CD4-positive, alpha-beta T cell treated with Interleukin-15 for 1 hour (primary cell): ENCODE data around the gene PPIB.

ENCODE experiments used
- DNase-seq: peaks from one replicate; pipeline ENCODE4 v3.0.0-alpha.2; 2020

The PPIB gene

DNA sequence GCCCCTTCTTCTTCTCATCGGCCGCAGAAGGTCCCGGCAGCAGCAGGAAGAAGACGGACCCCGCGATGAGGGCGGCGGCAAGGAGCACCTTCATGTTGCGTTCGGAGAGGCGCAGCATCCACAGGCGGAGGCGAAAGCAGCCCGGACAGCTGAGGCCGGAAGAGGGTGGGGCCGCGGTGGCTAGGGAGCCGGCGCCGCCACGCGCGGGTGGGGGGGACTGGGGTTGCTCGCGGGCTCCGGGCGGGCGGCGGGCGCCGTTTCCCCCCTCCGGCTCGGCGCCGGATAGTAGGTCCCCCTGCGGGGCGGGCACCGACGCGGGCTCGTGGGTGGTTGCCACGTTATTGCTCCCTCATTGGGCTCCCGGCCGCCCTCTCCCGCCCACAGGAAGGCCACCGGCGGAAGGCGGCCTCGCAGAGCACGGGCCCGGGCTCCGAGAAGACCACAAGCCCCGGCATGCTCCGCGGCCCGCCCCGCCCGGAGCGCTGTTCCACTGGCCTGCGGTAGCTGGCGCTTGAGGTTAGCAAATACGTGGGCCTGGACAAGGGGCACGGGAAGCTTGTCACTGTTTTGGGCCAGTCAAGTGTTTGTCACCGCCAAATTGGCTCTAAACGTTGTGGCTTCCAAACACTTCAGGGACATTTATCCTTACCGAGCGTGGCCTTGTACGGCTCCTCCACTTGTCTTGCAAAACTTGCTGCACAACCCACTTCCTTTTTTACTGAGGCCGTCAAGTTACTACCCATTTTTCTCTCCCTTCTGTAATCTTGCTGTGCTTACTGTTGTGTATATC lies at the start of gene PPIB:
TSS of gene PPIB (minus strand) at position 154 of the 790 bp plus-strand sequence. CDS start at position 118, 36 bp downstream.
- DNase-seq: peak; percentile 97

- DNase-seq: no peak
These were observed 48.9 kb upstream of the PPIB start for GRCh38 chr15:64211696-64212095.

GRCh38 chr15:64210371-64210770 lies 47.5 kb upstream of the PPIB start:
- no peak for DNase-seq

DNA sequence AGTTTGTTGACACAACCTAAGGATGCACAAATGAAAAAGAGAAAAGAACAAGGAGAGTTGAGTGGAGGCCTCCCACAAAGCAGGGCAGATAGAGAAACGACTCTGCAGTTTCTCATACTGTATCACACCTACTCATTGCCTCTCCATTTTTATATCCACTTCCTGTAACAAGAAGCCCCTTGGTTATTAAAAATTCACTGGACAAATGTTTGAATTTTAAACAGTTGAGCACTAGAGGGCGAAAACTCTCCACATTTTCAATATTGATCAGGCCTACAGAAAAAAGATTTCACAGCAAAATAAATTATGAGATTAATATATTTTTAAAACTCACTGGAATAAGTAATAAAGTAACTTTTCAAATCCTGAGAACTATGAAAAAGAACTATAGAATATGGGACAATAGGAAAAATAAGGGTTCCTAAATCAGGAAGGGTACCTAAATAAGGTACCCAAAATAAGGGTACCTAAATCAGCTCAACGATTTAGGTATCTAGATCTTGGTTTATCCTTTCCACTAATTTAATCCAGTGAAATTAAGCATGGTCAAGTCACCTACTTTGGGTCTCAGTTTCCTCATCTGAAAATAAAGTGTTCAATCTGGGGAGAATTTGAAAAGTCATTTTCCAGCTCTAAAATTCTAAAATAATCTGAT lies 47.0 kb upstream of the PPIB start:
- DNase-seq: no peak

DNA sequence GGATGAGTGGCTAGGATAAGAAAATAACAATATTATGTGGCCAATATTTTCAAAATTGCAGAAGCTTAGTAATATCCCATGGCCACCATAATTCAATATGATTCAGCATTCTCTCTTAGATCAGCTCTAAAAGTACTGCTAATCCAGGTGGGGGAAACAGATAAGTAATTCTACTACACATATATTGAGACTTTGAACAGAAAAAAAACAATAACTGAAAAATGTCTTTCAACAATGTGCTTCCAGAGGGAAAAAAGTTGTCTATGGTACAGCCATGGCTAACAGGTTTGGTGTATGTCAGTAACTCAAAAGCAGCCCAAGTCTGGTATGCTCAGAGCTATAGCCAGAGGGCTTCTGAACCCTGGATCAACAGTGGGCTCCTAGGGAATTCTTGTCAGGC lies 42.4 kb upstream of the PPIB start:
- DNase-seq: no peak

GRCh38 chr15:64197425-64197824 lies 34.6 kb upstream of the PPIB start:
- DNase-seq: no peak

- DNase-seq: no peak
These were observed 31.1 kb upstream of the PPIB start for GRCh38 chr15:64193971-64194370.

DNA sequence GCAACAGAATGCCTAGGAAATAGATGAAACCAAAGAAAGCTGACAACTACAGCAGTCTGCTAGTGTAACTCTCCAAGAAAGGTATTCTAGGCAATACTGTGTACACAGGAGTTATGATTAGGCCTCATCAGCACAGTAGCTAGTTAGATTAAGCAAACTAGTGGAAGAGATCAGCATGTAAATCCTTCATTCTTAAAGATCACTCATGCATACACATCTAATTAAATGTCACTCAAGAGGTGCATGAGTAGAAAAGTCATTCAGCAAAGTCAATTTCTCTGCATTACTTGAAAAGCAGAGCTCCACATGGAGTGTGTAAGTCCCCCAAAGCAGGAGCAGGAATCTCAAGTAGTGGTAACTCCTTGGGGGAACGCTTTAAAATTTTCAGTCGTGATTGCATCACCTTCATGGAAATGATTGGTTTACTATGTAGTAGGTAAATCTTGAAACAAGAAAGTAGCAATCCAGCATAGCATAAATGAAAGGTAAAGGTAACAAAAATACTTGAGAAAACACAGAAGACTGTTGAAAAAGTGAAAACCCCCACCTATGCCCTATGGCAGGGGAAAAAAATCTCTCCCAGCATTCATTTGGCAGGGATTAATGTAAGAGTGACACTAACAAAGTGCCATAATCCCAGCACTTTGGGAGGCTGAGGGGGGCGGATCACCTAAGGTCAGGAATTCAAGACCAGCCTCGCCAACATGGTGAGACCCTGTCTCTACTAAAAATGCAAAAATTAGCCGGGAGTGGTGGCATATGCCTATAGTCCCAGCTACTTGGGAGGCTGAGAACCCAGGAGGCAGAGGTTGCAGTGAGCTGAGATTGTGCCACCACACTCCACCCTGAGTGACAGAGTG lies 29.4 kb upstream of the PPIB start:
- no peak for DNase-seq

DNA sequence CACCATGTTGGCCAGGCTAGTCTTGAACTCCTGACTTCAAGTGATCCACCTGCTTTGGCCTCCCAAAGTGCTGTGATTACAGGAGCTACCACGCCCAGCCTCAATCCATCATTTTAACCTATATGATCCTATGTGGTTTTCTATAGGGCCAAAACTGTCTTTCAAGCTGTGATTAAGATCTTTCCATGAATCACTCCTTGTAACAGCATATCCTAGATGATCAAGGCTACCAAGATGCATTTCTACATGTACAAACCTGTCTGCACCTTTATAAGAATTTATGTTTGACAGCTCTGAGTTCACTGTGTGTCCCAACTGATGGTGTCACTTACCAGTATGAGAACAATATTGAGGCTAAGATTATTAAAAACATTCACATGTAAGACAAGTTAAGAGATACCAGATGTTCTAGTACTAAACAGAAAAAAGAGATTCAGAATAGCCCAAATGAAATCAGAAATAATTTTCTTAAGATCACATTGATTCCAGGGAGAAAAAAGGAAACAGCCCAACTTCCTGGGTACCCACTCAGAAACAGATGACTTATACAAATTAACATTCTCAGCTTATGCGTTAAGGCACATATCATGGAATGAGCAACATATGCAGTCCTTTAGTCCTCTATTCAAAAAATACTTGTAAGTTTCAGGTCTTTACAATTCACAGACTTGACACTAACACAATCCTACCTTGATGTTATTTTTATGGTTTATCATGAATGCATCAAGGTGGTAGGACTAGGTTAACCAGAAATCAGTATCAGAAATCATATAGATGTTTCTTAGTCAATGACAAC lies 24.8 kb upstream of the PPIB start:
- DNase-seq: no peak

GRCh38 chr15:64185146-64185911 lies 22.5 kb upstream of the PPIB start:
- no peak for DNase-seq

GRCh38 chr15:64182859-64183370 lies 20.1 kb upstream of the PPIB start:
- no peak for DNase-seq

GRCh38 chr15:64180235-64180824 lies 17.5 kb upstream of the PPIB start:
- peak; percentile 78 for DNase-seq

DNA sequence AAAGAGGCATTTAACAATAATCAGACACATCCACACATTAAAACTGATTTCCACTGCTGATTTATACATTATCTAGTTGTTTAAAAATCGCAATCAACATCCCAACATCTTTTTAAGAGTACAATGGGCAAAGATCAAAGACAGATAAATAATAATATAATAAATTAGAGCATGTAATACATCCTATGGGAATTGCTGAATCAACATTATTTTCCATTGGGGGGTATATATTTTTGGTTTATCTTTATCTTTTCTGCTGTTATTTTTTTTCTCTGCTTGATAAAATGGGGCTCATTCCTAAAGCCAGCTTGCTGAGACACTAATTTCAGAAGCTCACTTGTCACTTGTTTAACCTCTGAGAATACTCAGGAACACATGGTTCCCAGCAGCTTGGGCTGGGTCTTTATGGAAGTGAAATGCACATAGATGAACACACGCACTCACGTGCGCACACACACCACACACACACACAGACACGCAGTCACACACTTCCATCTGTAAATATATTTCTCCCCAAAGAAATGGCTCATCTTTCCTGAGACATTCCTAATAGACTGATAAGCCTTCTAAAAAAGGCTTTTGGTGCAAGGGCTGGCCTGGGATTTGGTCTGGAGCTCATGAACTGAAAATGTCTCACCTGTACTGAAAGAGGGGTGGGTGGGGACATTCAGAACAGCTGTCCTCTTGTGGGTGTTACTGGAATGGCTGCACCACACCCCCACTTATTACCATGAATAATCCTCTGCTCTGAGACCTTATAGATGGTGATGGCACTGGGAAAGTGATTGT lies 3.5 kb upstream of the PPIB start:
- DNase-seq: no peak

DNA sequence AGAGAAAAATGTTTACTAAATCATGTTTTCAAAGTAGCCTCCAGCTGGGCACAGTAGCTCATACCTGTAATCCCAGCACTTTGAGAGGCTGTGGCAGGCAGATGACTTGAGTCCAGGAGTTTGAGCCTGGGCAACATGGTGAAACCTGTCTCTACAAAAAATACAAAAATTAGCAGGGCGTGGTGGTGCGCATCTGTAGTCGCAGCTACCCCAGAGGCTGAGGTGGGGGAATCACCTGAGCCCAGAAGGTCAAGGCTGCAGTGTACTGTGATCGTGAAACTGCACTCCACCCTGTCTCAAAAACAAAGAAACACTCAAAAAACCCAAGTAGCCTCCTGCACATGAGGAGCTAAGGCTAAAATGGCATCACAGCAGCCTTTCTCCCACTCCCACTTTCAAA lies 1.6 kb upstream of the PPIB start:
- no peak for DNase-seq

- DNase-seq: no peak
These were observed 989 bp upstream of the PPIB start for GRCh38 chr15:64163659-64164362.

DNA sequence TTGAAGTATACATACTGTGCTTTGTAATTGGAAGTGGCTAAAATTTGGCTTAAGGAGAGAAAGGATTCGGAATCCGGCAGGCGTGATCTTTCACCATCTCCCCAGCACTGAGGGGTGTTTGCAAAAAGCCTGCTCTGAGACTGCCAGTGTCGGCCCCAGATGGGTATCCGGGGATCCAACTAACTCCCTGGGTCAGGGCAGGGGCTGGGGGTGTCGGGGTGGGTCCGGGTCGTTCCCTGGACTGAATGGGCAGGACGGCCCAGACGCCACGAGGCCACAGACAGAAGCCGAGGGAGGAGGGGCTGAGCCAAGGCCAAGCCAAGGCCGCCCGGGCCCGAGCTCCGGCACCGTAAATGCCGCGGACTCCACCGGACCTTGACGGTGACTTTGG lies 349 bp downstream of the PPIB start:
- no peak for DNase-seq

DNA sequence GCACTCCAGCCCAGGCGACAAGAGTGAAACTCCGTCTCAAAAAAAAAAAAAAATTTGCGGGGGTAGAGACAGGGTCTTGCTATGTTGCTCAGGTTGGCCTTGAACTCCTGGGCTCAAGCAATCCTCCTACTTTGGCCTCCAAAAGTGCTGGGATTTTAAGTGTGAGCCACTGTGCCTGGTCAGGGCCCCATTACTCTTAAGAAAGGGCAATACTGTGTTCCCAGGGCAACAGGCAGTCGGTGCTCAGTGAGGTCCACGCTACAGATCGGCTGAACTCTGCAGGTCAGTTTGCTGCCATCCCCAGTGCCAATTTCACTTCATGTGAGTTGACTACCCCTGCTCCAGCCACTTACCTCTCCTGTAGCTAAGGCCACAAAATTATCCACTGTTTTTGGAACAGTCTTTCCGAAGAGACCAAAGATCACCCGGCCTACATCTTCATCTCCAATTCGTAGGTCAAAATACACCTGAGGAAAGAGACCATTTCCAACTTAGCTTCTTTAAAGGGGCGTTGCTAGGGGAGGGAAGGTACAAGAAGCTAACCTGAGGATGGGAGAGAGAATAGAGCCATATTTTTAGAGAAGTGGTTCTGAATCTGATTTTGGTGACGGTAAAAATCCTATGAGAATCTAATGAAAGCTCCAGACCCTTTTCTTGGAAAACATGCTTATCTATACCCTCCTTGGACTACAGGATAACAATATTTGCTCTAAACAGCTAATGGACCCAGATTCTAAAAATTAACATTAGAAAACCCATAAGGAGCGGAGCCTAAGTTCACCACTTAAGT lies 939 bp downstream of the PPIB start:
- no peak for DNase-seq

- DNase-seq: no peak
These were observed 4.3 kb downstream of the PPIB start for GRCh38 chr15:64158363-64159134.
